ENCODE measurements around the gene FGGY. TPM values are rescaled to one million over a fixed set of nuclear protein-coding genes. Genes with fewer than 3 reads are reported as not detected.

Gene FGGY
- total RNA-seq, 1 experiment from 2014 or later: 17.8 TPM

DNA sequence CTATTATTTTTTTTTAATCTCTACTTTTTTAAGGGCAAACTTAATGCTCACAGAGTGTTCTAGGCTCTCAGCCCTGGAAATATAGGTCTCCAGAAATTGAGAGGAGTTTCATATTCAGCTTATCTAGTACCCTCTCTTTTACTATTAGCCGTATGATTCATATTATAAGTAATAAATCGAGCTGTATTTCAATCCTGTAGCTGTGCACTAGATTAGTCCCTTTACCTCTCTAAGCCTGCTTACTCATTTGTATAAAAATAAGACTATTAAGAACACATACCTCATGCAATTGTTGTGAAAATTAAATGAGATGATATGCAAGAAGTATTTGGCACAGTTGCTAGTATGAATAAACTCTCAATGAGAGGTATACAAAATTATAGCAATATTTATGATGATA, 389.7 kb downstream of the FGGY start:
- Histone ChIP-seq H3K4me1 (replicated peaks; ENCODE audit: insufficient read depth) (no peaks in the 10 kb centered on the region), H3K4me2 (no peak overlapping the region), H3K4me3 (no peak overlapping the region), H2AFZ (no peak overlapping the region), H3K36me3 (ENCODE audit: low read depth) (no peaks in the 10 kb centered on the region), H3K27ac (no peak overlapping the region), H3F3A (ENCODE audit: insufficient read depth, low read depth) (no peaks in the 10 kb centered on the region), H3K9me2 (ENCODE audit: insufficient read depth) (no peaks in the 10 kb centered on the region), H4K20me1 (ENCODE audit: insufficient read depth) (no peaks in the 10 kb centered on the region), H3K79me2 (ENCODE audit: low read depth) (no peaks in the 10 kb centered on the region), H3K27me3 (ENCODE audit: insufficient read depth, low read depth) (no peaks in the 10 kb centered on the region), H3K9me3 (ENCODE audit: insufficient read depth, low read depth) (no peaks in the 10 kb centered on the region)
- intact Hi-C loops (cut with micrococcal nuclease; ENCODE audit: unreplicated experiment): no loop called here
- ChIA-PET CTCF (no interaction called here), POLR2A (ENCODE audit: unreplicated experiment) (interaction anchor here (0.7 kb wide), 1 partner anchor 86 kb away, joined by 3 read pairs; no protein-coding TSS in a partner anchor)
- TF ChIP-seq, protein P1, sequence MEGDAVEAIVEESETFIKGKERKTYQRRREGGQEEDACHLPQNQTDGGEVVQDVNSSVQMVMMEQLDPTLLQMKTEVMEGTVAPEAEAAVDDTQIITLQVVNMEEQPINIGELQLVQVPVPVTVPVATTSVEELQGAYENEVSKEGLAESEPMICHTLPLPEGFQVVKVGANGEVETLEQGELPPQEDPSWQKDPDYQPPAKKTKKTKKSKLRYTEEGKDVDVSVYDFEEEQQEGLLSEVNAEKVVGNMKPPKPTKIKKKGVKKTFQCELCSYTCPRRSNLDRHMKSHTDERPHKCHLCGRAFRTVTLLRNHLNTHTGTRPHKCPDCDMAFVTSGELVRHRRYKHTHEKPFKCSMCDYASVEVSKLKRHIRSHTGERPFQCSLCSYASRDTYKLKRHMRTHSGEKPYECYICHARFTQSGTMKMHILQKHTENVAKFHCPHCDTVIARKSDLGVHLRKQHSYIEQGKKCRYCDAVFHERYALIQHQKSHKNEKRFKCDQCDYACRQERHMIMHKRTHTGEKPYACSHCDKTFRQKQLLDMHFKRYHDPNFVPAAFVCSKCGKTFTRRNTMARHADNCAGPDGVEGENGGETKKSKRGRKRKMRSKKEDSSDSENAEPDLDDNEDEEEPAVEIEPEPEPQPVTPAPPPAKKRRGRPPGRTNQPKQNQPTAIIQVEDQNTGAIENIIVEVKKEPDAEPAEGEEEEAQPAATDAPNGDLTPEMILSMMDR (conservative IDR thresholded peaks at IDR 0.05): no peak
- no peak for TF ChIP-seq EZH2 (IDR thresholded peaks at IDR 0.05; ENCODE audit: low read depth)
- BruUV-seq (replicated peaks): no TSS peak
- DNase-seq: no peak

DNA sequence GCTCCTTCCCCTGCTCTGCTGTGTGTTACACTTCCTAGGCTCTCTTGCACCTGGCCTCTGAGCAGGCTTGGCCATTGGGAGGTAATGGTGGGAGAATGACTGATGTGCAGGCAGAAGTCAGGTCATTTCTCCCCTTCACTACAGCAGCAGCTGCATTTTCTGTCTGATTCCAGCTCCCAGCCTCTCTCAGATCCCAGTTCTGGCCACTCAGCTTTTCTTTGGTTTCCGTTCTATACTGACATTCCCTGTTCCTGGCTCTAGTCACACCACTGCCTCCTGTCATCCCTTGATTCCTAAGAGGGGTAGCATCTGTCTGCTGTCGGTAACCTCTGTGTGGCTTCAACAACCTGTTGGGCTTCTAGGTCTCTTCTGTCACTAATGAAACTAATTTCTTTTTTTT, 390.2 kb downstream of the FGGY start:
- no TSS peak for BruUV-seq (replicated peaks)
- H3K36me3 ChIP-seq (ENCODE audit: low read depth): no peaks in the 10 kb centered on the region
- H3K27ac ChIP-seq: no peak overlapping the region
- H3K9me2 ChIP-seq (ENCODE audit: insufficient read depth): no peaks in the 10 kb centered on the region
- H3K4me3 ChIP-seq: no peak overlapping the region
- no peak for TF ChIP-seq EZH2 (IDR thresholded peaks at IDR 0.05; ENCODE audit: low read depth)
- TF ChIP-seq, protein P1 (conservative IDR thresholded peaks at IDR 0.05): no peak
- H3K9me3 ChIP-seq (ENCODE audit: insufficient read depth, low read depth): no peaks in the 10 kb centered on the region
- H3F3A ChIP-seq (ENCODE audit: insufficient read depth, low read depth): no peaks in the 10 kb centered on the region
- POLR2A ChIA-PET (ENCODE audit: unreplicated experiment): interaction anchor here (0.7 kb wide), 1 partner anchor 87 kb away, joined by 3 read pairs; no protein-coding TSS in a partner anchor
- no peaks in the 10 kb centered on the region for H3K27me3 ChIP-seq (ENCODE audit: insufficient read depth, low read depth)
- no peaks in the 10 kb centered on the region for H4K20me1 ChIP-seq (ENCODE audit: insufficient read depth)
- CTCF ChIA-PET: no interaction called here
- no peaks in the 10 kb centered on the region for H3K4me1 ChIP-seq (replicated peaks; ENCODE audit: insufficient read depth)
- no peak overlapping the region for H3K4me2 ChIP-seq
- H3K79me2 ChIP-seq (ENCODE audit: low read depth): no peaks in the 10 kb centered on the region
- intact Hi-C loops (cut with micrococcal nuclease; ENCODE audit: unreplicated experiment): no loop called here
- DNase-seq: no peak
- no peak overlapping the region for H2AFZ ChIP-seq

DNA sequence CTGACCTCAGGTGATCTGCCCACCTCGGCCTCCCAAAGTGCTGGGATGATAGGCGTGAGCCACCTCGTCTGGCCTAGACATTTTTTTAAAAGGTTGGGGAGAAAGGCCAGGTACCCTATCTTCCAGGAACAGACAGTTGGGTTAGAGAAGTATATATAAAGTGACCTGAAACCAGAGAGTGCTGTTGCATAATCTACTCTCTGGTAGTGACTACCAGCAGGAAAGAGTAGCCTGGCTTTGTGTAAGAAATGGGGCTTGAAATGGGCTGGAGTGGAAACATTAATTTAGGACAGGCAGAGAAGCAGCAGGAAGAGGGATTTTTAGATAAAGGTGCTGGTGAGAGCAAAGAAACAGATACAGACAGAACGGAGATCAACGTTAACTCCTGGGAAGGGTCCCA, 392.1 kb downstream of the FGGY start:
- POLR2A ChIA-PET (ENCODE audit: unreplicated experiment): no interaction called here
- intact Hi-C loops (cut with micrococcal nuclease; ENCODE audit: unreplicated experiment): no loop called here
- CTCF ChIA-PET: no interaction called here

More for the DNA sequence above, 392.1 kb downstream of the FGGY start:
- Histone ChIP-seq H3K27me3 (ENCODE audit: insufficient read depth, low read depth) (no peaks in the 10 kb centered on the region), H3K4me3 (no peak overlapping the region), H3K9me3 (ENCODE audit: insufficient read depth, low read depth) (no peaks in the 10 kb centered on the region), H3K4me2 (no peak overlapping the region), H3K27ac (no peak overlapping the region), H3K9me2 (ENCODE audit: insufficient read depth) (no peaks in the 10 kb centered on the region), H2AFZ (no peak overlapping the region), H4K20me1 (ENCODE audit: insufficient read depth) (no peaks in the 10 kb centered on the region), H3K36me3 (ENCODE audit: low read depth) (no peaks in the 10 kb centered on the region), H3K79me2 (ENCODE audit: low read depth) (no peaks in the 10 kb centered on the region), H3K4me1 (replicated peaks; ENCODE audit: insufficient read depth) (no peaks in the 10 kb centered on the region), H3F3A (ENCODE audit: insufficient read depth, low read depth) (no peaks in the 10 kb centered on the region)
- no peak for DNase-seq
- TF ChIP-seq, protein P1 (conservative IDR thresholded peaks at IDR 0.05): no peak
- TF ChIP-seq EZH2 (IDR thresholded peaks at IDR 0.05; ENCODE audit: low read depth): no peak
- BruUV-seq (replicated peaks): no TSS peak
